DMS153 (cell line): ENCODE data around the gene MTCL1.

ENCODE experiments used
- DNase-seq: peaks from one replicate; lab custom pipeline; 2025; lab: John Stamatoyannopoulos, UW

MTCL1 gene

DNA sequence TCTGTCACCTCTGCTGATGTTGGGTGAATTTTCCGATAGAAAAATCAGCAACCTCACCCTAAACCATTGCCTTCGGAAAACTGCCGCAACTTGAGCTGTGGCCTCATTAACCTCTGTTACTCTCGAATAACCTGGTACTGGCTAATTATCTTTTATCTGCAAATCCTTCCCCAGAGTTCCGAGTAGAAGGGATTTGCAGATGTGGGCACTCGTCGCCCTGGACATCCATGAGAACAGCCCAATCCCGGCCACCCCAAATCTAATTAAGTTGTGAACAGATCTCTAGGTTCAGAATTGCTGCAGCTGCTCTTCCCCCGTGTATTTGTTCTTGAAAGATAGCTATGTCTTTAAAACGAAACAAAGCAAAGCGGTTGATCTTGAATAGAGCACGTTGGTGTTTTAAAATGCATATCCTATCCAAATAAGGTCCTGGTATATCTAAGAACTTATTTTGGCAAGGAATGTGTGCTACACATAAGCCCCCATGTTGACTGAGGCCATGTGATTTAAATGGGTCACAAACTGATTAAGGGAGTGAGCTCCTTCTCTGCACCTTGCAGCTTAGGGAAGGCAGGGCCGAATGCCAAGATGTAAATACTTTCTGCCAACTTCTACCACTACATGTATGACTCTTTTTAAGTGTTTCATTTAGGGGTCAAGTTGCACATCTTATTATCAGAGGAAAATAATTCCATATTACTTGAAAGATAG, 88.2 kb downstream of the MTCL1 start:
- no peak for DNase-seq

GRCh38 chr18:8794156-8794933, 89.0 kb downstream of the MTCL1 start:
- DNase-seq: no peak

- DNase-seq: no peak
Observed at GRCh38 chr18:8794934-8795280, 89.6 kb downstream of the MTCL1 start.

- no peak for DNase-seq
Observed at GRCh38 chr18:8795586-8796325, 90.4 kb downstream of the MTCL1 start.

DNA sequence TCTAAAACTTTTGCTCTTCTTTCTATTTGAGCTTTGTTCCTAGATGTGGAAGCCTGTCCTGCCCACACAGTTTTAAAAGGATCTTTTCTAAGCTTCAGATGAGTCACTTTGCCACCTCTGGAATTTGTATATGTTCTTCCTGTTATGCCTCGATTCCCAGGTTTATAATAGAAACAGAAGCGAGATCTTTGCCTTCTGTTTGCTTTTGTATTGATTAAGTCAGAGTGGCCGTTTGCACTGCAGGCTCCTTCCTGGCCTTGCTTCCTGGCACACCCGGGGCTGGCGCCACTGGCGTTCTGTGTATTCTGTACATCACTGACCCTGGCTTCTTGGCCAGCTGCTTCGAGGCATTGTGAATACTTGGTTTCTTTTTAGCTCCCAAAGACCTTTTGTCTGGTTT, 91.8 kb downstream of the MTCL1 start:
- no peak for DNase-seq

DNA sequence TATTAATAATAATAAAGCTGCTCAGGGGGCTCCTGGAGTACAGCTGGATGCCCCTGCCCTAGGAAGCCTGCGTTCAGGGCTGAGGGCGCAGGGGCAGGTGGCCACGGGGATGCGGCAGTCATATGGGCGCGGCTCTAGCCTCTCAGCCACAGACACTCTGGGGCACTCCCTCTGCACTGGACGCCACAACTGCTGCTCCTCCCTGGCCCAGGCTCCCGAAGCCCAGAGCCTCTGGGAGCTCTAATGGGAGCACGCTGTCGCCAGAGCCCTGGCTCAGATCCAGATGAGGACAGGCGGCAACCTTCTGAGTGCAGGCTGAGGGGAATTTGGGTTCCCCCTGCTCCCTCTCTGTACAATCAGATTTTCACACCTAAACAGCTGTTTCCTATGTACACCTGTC, 93.6 kb downstream of the MTCL1 start:
- DNase-seq: no peak

DNA sequence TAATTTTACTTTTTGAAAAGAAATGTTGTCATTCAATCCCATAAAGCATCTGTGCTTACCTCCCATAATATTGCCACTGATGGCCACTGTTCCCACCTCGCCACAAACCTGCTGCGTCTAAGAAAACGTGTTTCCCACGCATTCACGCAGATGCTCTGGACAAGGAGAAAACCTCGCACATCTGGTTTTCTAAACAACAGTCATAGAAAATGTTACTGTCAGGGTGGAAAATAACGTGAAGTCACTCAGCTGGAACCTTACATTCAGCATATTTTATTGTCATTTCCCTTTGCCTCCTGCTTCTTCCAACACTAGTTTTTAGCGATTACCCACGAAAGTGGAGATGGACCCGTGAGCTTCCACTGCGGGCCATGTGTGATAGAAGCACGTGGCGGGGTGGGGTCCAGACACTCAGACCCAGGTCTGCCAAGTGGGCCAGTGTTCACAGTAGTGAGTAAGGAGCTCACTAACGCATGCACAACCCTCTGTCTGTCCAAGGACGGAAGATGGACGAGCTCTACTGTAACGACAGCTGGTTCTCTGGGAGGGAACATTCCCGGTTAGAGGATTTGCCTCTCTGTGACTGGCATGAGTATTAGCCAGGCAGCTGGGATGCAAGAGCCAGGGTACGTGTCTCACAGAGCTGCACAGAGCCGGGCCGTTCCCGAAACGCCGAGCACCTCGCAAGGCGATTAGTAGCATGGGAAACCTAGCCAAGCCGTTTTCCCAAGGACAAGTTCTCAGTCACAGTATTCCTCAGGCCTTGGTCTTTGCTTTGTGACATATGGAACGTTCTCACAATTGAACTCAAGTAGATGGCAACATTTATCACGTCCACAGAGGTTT, 94.5 kb downstream of the MTCL1 start:
- DNase-seq: no peak

DNA sequence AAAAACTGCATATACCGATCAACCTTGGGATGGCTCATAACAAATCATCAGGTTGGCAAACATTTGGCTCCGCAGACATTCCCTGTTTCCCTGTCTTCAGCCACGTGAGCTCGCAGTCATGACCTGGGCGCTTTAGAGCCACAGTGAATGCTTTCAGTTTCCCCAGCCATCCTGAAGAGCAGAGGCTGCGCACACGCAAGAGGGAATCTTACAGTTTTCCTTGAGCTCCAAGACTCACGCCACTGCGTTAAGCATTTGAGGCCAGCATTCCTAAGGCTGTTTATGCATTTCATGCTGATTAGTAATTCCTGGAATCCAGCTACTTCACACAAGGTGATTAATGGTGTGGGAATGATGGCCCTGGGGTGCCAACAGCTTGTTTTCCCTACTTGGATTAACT, 95.1 kb downstream of the MTCL1 start:
- DNase-seq: no peak

GRCh38 chr18:8800876-8801262, 95.5 kb downstream of the MTCL1 start:
- DNase-seq: no peak

GRCh38 chr18:8801263-8801901, 96.0 kb downstream of the MTCL1 start:
- DNase-seq: no peak

DNA sequence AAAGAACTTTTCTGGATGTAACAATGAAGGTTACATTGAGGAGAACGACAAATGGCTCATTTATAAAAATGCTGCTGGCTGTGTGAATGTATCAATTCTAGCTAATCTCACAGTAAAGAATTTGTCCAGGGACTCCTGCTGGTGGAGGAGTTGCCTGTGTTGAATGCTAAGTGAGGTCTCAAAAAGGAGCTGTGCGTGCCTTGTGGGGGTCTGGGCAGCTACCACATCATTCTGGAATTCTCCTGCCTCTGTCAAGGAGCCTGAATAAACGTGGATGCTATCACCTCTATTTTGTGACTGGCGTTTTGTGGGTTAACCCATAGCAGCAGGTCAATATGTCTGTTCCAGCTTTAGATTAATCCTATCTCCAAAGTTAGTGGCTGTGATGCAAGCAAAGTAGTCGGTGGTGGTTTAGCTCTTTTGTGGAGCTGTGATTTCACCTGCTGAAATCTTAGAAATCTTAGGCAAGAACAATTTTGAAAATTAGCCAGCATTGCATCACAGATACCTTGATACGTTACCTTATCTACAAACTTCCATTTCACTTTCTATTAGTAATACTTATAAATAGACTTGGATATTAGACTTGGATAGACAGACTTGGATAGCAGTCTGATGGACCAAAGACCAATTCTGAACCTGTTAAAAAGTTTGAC, 96.8 kb downstream of the MTCL1 start:
- DNase-seq: no peak

- no peak for DNase-seq
Observed at GRCh38 chr18:8803063-8803795, 97.9 kb downstream of the MTCL1 start.

DNA sequence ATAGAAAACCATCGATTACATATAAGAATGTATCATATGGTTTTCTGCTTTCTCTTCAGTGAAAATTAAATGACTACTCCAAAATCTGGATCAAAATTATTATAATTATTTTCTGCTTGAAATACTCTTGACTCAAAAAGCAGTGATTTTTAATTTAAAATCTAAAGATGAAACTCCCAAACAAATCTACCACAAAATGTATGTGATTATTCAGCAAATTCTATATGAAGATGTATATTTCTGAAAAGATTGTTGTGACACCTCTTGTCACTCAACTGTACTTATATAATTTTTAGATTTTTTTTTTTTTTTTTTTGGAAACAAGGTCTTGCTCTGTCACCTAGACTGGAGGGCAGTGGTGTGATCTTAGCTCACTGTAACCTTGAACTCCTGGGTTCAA, 98.6 kb downstream of the MTCL1 start:
- DNase-seq: no peak

DNA sequence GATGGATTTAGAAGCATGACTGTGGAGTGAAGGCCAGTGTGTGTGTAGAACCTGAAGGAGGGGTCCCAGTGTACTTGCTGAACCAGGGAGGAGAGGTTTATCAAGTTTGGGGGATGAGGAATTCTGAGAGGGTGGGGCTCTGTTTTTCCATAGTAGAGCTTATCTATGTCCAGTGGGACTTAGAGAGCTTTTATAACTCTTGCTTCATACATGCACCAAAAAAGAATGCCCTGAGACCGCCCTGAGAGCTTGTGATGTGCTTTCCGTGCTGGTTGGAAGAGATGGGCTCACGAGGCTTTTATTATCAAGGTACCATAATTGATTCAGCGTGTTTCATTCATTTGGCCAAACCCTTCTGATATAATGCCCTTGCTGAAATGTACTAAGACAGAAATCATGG, 100.2 kb downstream of the MTCL1 start:
- no peak for DNase-seq

DNA sequence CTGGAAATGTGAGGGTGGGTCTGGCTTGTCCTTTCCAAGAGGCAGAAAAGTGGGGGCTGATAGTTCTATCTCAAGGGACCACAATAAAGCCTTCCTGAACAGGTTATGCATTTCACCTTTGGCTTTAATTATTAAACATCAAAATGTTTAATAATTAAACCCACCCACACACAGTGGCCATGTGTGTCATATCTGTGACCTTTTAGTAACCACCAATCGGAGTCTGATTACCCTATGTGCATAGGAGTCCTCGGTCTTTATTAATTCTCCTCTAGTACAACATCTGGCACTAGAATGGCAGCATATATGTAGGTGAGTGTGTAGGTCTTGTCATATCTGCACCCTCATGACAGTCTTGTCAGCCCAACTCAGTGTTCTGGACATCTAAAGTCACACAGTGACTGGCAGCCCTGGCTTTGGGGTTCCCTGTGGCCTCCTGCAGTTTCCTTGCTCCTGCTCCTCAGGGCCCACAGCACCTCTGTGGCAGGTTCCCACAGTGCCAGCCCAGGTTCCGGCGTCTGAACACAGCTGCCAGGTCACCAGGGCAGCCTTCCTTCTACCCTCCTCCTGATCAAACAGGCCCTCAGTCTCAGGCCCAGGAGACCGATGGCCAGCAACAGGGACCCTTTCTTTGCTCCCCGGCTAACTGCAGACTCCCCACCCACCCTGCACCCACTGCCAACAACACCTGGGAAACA, 100.9 kb downstream of the MTCL1 start:
- no peak for DNase-seq

DNA sequence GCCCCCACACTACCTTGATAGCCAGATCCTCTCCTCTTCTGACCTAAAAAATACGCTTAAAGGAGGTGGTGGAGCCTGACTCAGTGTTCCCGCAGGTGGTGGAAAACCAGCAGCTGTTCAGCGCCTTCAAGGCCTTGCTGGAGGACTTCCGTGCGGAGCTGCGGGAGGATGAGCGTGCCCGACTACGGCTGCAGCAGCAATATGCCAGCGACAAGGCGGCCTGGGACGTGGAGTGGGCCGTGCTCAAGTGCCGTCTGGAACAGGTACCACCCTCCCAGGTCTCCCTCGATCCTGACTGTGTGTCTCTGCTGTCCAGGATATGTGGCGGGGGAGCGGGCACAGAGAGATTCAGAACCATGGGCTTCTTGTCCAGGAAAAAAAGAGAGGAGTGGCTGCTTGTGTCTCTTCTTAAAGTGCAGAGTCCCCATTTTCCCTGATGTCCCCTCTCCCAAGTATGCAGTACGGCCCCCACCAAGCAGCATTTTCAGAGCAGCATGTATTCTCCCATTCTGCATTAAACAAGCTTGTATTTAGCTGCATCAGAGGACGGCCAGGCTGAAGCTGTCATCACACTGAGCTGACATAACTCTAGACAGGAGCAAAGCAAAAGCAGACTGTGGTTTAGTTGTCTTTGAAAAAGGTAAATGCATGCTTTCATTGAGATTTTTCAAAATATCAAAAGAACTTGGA, 101.6 kb downstream of the MTCL1 start:
- DNase-seq: no peak

GRCh38 chr18:8807488-8807805, 102.1 kb downstream of the MTCL1 start:
- no peak for DNase-seq

GRCh38 chr18:8808001-8808400, 102.6 kb downstream of the MTCL1 start:
- no peak for DNase-seq

DNA sequence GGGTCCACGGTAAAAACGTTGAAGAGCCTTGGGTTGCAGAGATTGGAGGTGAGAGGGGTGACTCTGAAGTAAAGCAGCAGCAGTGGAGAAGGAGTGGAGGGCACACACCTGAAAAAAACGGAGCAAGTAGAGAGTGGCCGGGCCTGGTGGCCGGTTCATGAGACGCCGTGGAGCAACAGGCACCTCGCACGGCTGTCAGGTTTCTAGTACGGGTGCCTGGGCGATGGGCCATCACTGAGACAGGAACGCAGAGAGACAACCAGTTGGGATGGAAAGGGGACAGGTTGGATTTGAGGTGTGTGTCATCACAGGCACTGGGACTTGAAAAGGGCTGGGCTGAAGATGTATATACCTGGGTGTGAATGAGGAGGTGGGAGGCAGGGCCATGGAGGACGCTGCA, 104.2 kb downstream of the MTCL1 start:
- no peak for DNase-seq
